ENCODE data around the gene EIF5. TPM values are rescaled to one million over a fixed set of nuclear protein-coding genes. Genes with fewer than 3 reads are reported as not detected.

Gene EIF5
- total and polyA plus RNA-seq, 2 donors (not counting 3 experiments of a cell fraction or from before 2014, with no cell fraction given), result 175 to 313 TPM

GRCh38 chr14:103292426-103293374 lies 41.3 kb upstream of the EIF5 start:
- no peak overlapping the region for H3K4me3 ChIP-seq (replicated peaks in 1 of 3; ENCODE audit: insufficient read depth in 1 of 3, low read depth in 1 of 3, low read length in 3 of 3)
- H3K9ac ChIP-seq (replicated peaks; ENCODE audit: extremely low read depth, insufficient read depth, low read length), result no peak overlapping the region
- ChIA-PET POLR2A (no interaction called here), CTCF (interaction anchor here (0.6 to 10.4 kb wide), 22 partner anchors 11 to 218 kb away, joined by 3 to 257 read pairs (median 6); no protein-coding TSS in a partner anchor)
- intact Hi-C loops (cut with micrococcal nuclease) (loop anchor here (1.0 kb wide), 3 partner anchors 103 to 214 kb away; no protein-coding TSS in a partner anchor), dilution Hi-C loops (cut with MboI; ENCODE audit: extremely low pct_ligation_motif_present, low sequenced_read_pairs) (no loop called here)
- H3K9me1 ChIP-seq (replicated peaks; ENCODE audit: control insufficient read depth, extremely low read depth, insufficient read depth, low read length), result no peaks in the 10 kb centered on the region
- peaks cover 0 to 4% of the 10 kb centered on the region in 2 experiments for H3K27me3 ChIP-seq (ENCODE audit: control insufficient read depth in 2 of 2, insufficient read depth in 2 of 2, low read length in 2 of 2)
- FAIRE-seq (peak; percentile 86), DNase-seq (ENCODE audit: low read depth, low spot score) (peak; percentile 53)
- H3K27ac ChIP-seq (ENCODE audit: insufficient read depth, low read depth, low read length), result no peak overlapping the region
- no peaks in the 10 kb centered on the region for H4K20me1 ChIP-seq (replicated peaks; ENCODE audit: control insufficient read depth, extremely low read depth, insufficient read depth, low read length)
- H3K4me1 ChIP-seq (ENCODE audit: control insufficient read depth, extremely low read depth, insufficient read depth, low read length), result no peaks in the 10 kb centered on the region
- no peaks in the 10 kb centered on the region for H3K9me3 ChIP-seq (replicated peaks; ENCODE audit: control insufficient read depth, insufficient read depth, low read length)
- no peaks in the 10 kb centered on the region for H3K36me3 ChIP-seq (ENCODE audit: control insufficient read depth in 2 of 2, extremely low read depth in 1 of 2, insufficient read depth in 2 of 2, low read length in 2 of 2)
- no peak overlapping the region for H3K4me2 ChIP-seq (ENCODE audit: insufficient read depth, low read length)
- BruUV-seq (replicated peaks), result no TSS peak
- no peak overlapping the region for H2AFZ ChIP-seq (ENCODE audit: low read depth, low read length)
- TF ChIP-seq POLR2A (IDR thresholded peaks at IDR 0.05; ENCODE audit: low read depth, low read length) (no peak), CTCF (IDR thresholded peaks at IDR 0.05; ENCODE audit: extremely low read depth in 1 of 2, insufficient read depth in 1 of 2, low read depth in 1 of 2, low read length in 2 of 2) (peak; percentile 90)
- no peaks in the 10 kb centered on the region for H3K79me2 ChIP-seq (ENCODE audit: control insufficient read depth, insufficient read depth, low read length)

- no peak overlapping the region for H3K4me3 ChIP-seq (replicated peaks in 1 of 3; ENCODE audit: insufficient read depth in 1 of 3, low read depth in 1 of 3, low read length in 3 of 3)
- H3K4me2 ChIP-seq (ENCODE audit: insufficient read depth, low read length), result no peak overlapping the region
- H2AFZ ChIP-seq (ENCODE audit: low read depth, low read length), result no peak overlapping the region
- no TSS peak for BruUV-seq (replicated peaks)
- H3K27me3 ChIP-seq (ENCODE audit: control insufficient read depth in 2 of 2, insufficient read depth in 2 of 2, low read length in 2 of 2), result peaks cover 0 to 4% of the 10 kb centered on the region in 2 experiments
- no peaks in the 10 kb centered on the region for H3K9me3 ChIP-seq (replicated peaks; ENCODE audit: control insufficient read depth, insufficient read depth, low read length)
- FAIRE-seq (no peak), DNase-seq (ENCODE audit: low read depth, low spot score) (no peak)
- no peaks in the 10 kb centered on the region for H4K20me1 ChIP-seq (replicated peaks; ENCODE audit: control insufficient read depth, extremely low read depth, insufficient read depth, low read length)
- H3K36me3 ChIP-seq (ENCODE audit: control insufficient read depth in 2 of 2, extremely low read depth in 1 of 2, insufficient read depth in 2 of 2, low read length in 2 of 2), result no peaks in the 10 kb centered on the region
- intact Hi-C loops (cut with micrococcal nuclease) (loop anchor here (1.0 kb wide), 1 partner anchor 215 kb away; no protein-coding TSS in a partner anchor), dilution Hi-C loops (cut with MboI; ENCODE audit: extremely low pct_ligation_motif_present, low sequenced_read_pairs) (no loop called here)
- no peaks in the 10 kb centered on the region for H3K9me1 ChIP-seq (replicated peaks; ENCODE audit: control insufficient read depth, extremely low read depth, insufficient read depth, low read length)
- TF ChIP-seq POLR2AphosphoS5 (IDR thresholded peaks at IDR 0.05; ENCODE audit: insufficient read depth, low read depth, low read length) (no peak), JUN (IDR thresholded peaks at IDR 0.05; ENCODE audit: borderline replicate concordance, insufficient read depth, insufficient read length, low read depth) (no peak), GATA2 (IDR thresholded peaks at IDR 0.05; ENCODE audit: insufficient read depth, insufficient read length, low read depth, low read length) (no peak)
- no peaks in the 10 kb centered on the region for H3K4me1 ChIP-seq (ENCODE audit: control insufficient read depth, extremely low read depth, insufficient read depth, low read length)
- no peak overlapping the region for H3K27ac ChIP-seq (ENCODE audit: insufficient read depth, low read depth, low read length)
- no peak overlapping the region for H3K9ac ChIP-seq (replicated peaks; ENCODE audit: extremely low read depth, insufficient read depth, low read length)
- H3K79me2 ChIP-seq (ENCODE audit: control insufficient read depth, insufficient read depth, low read length), result no peaks in the 10 kb centered on the region
- CTCF ChIA-PET, result interaction anchor here (1.4 to 10.4 kb wide), 3 partner anchors 114 to 190 kb away, joined by 3 to 257 read pairs (median 5); no protein-coding TSS in a partner anchor
- POLR2A ChIA-PET, result no interaction called here
These were observed 40.6 kb upstream of the EIF5 start for GRCh38 chr14:103293465-103293864.

Measured in endothelial cell of umbilical vein (primary cell).